GM12801 (cell line): Measurements from ENCODE around the gene LCORL.

Source experiments
- CTCF ChIP-seq: IDR thresholded peaks from one replicate; pipeline ENCODE4 v1.5.1; 2011; ENCODE audit warnings: control low read depth; ENCODE audit not compliant: insufficient read length; ENCODE audit errors: extremely low read depth

LCORL gene

DNA sequence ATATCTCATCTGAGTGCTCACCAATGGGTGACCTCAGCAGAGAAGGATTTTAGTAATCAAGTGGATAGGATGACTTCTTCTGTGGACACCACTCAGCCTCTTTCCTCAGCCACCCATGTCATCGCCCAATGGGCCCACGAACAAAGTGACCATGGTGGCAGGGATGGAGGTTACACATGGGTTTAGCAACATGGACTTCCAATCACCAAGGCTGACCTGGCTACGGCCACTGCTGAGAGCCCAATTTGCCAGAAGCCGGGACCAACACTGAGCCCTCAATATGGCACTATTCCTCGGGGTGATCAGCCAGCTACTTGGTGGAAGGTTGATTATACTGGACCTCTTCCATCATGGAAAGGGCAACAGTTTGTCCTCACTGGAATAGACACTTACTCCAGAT lies 97.4 kb downstream of the LCORL start:
- no peak for TF ChIP-seq CTCF

DNA sequence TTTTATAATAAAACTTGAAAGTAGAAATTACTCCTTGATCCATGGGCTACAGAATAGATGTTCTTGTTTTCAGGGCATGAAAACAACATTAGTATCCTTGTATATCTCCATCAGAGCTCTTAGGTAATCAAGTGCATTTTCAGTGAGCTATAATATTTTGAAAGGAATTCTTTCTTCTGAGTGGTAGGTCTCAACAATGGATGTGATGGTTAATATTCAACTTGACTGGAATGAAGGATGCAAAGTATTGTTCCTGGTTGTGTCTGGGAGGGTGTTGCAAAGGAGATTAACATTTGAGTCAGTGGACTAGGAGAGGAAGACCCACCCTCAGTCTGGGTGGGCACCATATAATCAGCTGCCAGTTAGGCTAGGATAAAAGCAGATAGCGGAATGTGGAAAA lies 100.1 kb downstream of the LCORL start:
- no peak for TF ChIP-seq CTCF

DNA sequence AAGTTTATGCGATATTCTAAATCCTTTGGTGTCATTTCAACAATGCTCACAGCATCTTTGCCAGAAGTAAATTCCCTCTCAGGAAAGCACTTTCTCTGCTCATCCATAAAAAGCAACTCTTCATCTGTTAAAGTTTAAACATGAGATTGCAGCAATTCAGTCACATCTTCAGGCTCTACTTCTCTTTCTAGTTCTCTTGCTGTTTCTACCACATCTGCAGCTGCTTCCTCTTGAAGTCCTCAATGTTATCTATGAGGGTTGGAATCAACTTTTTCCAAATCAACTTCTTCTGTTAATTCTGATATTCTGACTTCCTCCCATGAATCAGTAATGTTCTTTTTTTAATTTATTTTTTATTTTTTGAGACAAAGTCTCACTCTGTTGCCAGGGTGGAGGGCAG lies 100.9 kb downstream of the LCORL start:
- TF ChIP-seq CTCF = no peak

DNA sequence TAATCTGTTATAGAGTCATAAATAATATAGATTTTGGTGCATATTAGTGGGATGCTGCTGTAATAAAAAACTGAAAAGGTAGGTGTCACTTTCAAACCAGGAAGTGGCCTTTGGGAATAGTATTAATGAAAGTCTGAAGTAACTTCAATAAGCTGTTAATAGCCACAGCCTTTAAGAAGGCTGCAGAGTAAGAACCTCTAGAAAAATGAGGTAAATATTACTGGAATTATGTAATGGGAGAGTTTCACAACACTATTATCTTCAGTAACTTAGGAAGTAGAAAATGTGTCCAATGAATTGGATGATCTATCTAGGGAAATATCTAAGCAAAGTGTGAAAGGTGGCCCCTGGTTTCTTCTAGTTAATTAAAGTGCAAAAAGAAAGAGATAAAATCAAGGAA lies 106.1 kb downstream of the LCORL start:
- no peak for TF ChIP-seq CTCF

DNA sequence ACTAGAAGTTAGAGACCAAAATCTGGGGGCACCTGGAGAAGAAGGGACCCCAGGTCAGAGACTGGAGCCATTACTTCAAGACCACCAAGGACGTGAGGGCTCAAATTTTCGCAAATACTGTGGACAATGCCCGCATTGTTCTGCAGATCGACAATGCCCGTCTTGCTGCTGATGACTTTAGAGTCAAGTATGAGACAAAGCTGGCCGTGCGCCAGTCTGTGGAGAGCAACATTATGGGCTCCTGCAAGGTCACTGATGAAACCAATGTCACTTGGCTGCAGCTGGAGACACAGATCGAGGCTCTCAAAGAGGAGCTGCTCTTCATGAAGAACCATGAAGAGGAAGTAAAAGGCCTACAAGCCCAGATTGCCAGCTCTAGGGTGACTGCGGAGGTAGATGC lies 109.5 kb downstream of the LCORL start:
- TF ChIP-seq CTCF = no peak

- no peak for TF ChIP-seq CTCF
Measured at GRCh38 chr4:17911608-17912007, 109.9 kb downstream of the LCORL start.

GRCh38 chr4:17898553-17899055 lies 123.0 kb downstream of the LCORL start:
- no peak for TF ChIP-seq CTCF

DNA sequence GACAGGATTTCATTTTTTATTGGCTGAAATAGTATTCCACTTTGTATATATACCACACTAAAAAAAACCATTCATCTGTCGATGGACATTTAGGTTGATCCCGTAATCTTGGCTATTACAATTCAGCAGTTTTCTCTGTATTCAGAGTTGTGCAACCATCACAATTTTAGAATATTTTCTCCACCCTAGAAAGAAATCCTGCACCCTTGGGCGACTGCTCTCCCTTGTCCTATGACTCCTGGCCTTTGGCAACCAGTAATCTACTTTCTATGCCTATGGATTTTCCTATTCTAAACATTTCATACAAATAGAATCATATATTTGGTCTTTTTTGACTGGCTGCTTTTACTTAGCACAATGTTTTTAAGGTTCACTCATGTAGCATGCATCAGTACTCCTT lies 126.1 kb downstream of the LCORL start:
- no peak for TF ChIP-seq CTCF
